Chondrocyte (in vitro differentiated cells): ENCODE measurements around the gene DLG2. TPM values are rescaled to one million over a fixed set of nuclear protein-coding genes. Genes with fewer than 3 reads are reported as not detected.

Experiments
- DNase-seq: peaks from one replicate; pipeline ENCODE4 v3.0.0; 2021; ENCODE audit warnings: mixed read lengths, low spot score
- H3K27ac Mint-ChIP-seq: one replicate; pipeline ENCODE4 v1.8.0; 2021; ENCODE audit warnings: mild to moderate bottlenecking, moderate library complexity, mixed read lengths; ENCODE audit not compliant: unreplicated experiment
- H3K27me3 Mint-ChIP-seq: 2 replicates; pipeline ENCODE4 v1.8.0; 2021; ENCODE audit warnings: low read depth, mixed read lengths
- H3K36me3 Mint-ChIP-seq: 2 replicates; pipeline ENCODE4 v1.8.0; 2021; ENCODE audit warnings: low read depth, mixed read lengths
- H3K4me1 Mint-ChIP-seq: 2 replicates; pipeline ENCODE4 v1.8.0; 2021; ENCODE audit warnings: low read depth, mild to moderate bottlenecking, mixed read lengths
- H3K4me3 Mint-ChIP-seq: one replicate; pipeline ENCODE4 v1.8.0; 2021; ENCODE audit warnings: mild to moderate bottlenecking, moderate library complexity, mixed read lengths; ENCODE audit not compliant: unreplicated experiment
- H3K9me3 Mint-ChIP-seq: 2 replicates; pipeline ENCODE4 v1.8.0; 2021; ENCODE audit warnings: low read depth, mixed read lengths
- total RNA-seq: library from RNA; stranded (reverse); gene quantifications from 3 replicates; pipeline ENCODE4 v1.2.1, GENCODE V29; 2021
- TF ChIP-seq, protein P1 (sequence below): fragments of 200-600 bp; sonication (generic); IDR thresholded peaks from 2 replicates; pipeline ENCODE4 v1.5.0; 2021; ENCODE audit warnings: antibody characterized with exemption, mild to moderate bottlenecking, moderate library complexity

The DLG2 gene
- total RNA-seq, 1 donor from 2014 or later: 1.3 TPM

DNA sequence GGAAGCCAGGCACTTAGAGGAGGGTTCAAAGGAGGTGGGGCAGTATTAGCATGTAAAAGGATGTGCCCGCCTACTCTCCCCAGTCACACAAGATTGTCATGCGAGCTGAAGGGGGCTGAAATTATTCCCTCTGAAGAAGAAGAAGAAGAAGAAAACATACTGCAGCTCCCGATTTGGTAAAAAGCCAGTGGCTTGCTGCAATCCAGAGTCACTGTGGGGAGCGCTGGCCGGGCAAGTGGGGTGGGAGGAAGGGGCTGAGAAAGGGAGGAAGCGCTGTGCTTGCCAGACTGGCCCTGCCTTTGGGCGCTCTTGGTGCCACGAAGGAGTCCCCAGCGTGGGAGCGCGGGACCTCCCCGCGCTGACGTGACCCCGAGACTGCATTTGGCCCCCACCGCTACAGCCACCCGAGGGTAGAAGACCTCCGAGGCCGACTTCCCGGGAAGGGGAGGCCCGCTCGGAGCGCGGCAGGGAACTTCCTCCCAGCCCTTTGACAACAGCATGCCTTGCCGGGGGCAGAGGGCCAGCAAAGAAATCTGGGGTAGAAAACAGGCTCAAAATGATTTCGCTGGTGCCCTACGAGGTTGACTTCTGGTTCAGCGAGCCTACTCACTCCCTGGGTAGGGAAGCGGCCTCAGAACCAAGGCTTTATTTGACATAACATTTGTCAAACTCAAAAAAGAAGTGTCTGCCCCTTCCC is 906.3 kb downstream of the DLG2 start:
- TF ChIP-seq, protein P1, sequence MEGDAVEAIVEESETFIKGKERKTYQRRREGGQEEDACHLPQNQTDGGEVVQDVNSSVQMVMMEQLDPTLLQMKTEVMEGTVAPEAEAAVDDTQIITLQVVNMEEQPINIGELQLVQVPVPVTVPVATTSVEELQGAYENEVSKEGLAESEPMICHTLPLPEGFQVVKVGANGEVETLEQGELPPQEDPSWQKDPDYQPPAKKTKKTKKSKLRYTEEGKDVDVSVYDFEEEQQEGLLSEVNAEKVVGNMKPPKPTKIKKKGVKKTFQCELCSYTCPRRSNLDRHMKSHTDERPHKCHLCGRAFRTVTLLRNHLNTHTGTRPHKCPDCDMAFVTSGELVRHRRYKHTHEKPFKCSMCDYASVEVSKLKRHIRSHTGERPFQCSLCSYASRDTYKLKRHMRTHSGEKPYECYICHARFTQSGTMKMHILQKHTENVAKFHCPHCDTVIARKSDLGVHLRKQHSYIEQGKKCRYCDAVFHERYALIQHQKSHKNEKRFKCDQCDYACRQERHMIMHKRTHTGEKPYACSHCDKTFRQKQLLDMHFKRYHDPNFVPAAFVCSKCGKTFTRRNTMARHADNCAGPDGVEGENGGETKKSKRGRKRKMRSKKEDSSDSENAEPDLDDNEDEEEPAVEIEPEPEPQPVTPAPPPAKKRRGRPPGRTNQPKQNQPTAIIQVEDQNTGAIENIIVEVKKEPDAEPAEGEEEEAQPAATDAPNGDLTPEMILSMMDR: no peak
- H3K27me3 Mint-ChIP-seq: peaks cover 36% of the 10 kb centered on the region
- H3K9me3 Mint-ChIP-seq: no peaks in the 10 kb centered on the region
- peak; percentile 66 for DNase-seq
- peaks cover 9% of the 10 kb centered on the region for H3K4me1 Mint-ChIP-seq
- H3K27ac Mint-ChIP-seq: no peak overlapping the region
- peak overlapping the region; percentile 45 for H3K4me3 Mint-ChIP-seq
- H3K36me3 Mint-ChIP-seq: no peaks in the 10 kb centered on the region

DNA sequence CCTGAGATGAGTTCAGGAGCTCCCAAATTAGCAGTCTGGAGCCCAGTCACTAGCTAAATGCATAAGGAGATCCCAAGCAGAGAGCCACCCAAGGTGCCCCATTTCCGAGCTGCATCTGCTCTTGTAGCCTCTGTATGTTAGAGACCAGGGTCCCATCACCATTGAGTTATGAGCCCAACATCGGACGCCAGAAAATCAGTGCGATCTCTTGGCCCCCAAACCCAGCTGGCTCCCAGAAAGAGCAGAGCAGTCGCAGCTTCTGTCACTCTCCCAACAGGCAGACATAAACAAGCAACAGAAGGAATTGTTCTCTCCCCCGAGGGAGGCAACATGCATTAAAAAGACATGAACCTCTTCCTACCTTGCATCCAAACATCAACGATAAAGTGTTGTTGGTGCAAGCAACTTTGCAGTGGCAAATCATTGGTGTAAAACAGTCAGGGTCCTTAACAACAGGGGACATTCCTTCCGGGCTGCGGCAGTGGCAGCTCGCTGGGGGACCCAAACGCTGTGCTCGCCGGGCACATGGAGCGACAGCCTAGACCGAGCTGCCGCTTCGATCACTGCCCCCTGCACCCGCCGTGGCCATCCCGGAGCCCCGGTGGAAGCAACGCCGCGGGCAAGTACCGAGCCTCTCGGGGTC is 907.1 kb downstream of the DLG2 start:
- DNase-seq: no peak
- Mint-ChIP-seq H3K9me3 (no peaks in the 10 kb centered on the region), H3K4me1 (peaks cover 9% of the 10 kb centered on the region), H3K4me3 (peak overlapping the region; percentile 45), H3K27me3 (peaks cover 39% of the 10 kb centered on the region), H3K27ac (no peak overlapping the region), H3K36me3 (no peaks in the 10 kb centered on the region)
- TF ChIP-seq, protein P1: no peak

DNA sequence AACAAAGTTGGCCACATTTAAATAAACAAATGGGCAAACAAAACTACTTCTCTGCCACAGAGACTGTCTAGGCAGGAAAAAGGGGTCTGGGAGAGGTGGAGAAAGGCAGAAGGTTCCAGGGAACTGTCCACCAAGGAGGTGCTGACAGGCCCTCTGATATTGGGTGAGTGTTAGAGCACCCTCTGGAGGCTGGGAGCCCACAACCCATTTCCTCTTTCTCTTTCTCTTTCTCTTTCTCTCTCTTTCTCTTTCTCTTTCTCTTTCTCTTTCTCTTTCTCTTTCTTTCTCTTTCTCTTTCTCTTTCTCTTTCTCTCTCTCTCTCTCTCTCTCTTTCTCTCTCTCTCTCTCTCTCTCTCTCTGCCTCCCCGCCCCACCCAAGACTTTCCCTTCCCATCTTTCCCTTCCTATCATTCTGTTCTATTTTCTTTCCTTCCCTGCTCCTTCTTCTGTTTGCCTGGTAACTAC is 912.8 kb downstream of the DLG2 start:
- H3K36me3 Mint-ChIP-seq: no peaks in the 10 kb centered on the region
- no peaks in the 10 kb centered on the region for H3K4me1 Mint-ChIP-seq
- peaks cover 18% of the 10 kb centered on the region for H3K27me3 Mint-ChIP-seq
- no peak for DNase-seq
- no peak overlapping the region for H3K4me3 Mint-ChIP-seq
- H3K27ac Mint-ChIP-seq: no peak overlapping the region
- TF ChIP-seq, protein P1: peak; percentile 71
- H3K9me3 Mint-ChIP-seq: no peaks in the 10 kb centered on the region

DNA sequence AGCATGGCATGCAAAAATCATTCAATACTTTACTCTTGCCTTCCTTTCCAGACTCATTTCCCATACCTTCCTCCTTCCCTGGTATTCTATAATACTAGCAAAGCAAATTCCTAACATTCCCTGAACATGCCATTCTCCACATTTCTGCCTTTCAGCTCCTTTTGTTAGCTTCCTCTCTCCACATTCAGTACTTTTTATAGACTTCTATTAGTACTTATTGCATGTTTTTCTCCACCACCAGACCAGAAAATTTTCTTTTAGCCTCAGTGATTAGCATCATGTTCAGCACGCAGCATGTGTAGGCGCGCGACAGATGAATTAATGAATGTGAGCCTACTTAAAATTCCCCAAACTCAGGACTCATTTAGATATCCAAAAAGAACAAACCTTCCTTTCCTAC is 935.3 kb downstream of the DLG2 start:
- peak overlapping the region; percentile 1 for H3K27ac Mint-ChIP-seq
- peaks cover 13% of the 10 kb centered on the region for H3K4me1 Mint-ChIP-seq
- no peak overlapping the region for H3K4me3 Mint-ChIP-seq
- peaks cover 2% of the 10 kb centered on the region for H3K27me3 Mint-ChIP-seq
- peaks cover 5% of the 10 kb centered on the region for H3K9me3 Mint-ChIP-seq
- H3K36me3 Mint-ChIP-seq: no peaks in the 10 kb centered on the region
- TF ChIP-seq, protein P1: no peak
- no peak for DNase-seq

DNA sequence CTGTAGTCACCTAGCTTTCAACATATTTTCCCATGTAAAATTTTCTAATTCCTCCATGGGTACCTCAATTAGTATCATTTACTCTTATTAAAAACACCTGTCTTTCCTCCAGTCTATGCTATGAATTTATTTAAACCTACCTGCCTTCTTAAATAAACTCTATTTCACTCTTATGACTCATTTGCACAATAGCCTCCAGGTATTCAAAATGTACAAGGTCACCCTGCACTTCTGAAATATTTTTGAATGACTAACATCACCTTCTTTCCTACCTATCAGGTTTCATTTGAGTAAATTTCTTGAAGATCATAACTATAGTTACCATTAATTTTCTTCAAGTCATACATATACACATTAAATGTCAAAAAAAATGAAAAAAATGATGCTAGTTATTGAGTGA is 939.7 kb downstream of the DLG2 start:
- Mint-ChIP-seq H3K36me3 (no peaks in the 10 kb centered on the region), H3K4me1 (peaks cover 10% of the 10 kb centered on the region), H3K27me3 (no peaks in the 10 kb centered on the region), H3K4me3 (no peak overlapping the region), H3K27ac (no peak overlapping the region), H3K9me3 (no peaks in the 10 kb centered on the region)
- DNase-seq: no peak
- TF ChIP-seq, protein P1: no peak
